Amygdala (tissue), 56 donors: Measurements from ENCODE around the gene PFKL.

Source experiments
- DNase-seq, 56 donors: peaks; one replicate each; lab custom pipeline; 2025; lab: John Stamatoyannopoulos, UW

Gene PFKL

DNA sequence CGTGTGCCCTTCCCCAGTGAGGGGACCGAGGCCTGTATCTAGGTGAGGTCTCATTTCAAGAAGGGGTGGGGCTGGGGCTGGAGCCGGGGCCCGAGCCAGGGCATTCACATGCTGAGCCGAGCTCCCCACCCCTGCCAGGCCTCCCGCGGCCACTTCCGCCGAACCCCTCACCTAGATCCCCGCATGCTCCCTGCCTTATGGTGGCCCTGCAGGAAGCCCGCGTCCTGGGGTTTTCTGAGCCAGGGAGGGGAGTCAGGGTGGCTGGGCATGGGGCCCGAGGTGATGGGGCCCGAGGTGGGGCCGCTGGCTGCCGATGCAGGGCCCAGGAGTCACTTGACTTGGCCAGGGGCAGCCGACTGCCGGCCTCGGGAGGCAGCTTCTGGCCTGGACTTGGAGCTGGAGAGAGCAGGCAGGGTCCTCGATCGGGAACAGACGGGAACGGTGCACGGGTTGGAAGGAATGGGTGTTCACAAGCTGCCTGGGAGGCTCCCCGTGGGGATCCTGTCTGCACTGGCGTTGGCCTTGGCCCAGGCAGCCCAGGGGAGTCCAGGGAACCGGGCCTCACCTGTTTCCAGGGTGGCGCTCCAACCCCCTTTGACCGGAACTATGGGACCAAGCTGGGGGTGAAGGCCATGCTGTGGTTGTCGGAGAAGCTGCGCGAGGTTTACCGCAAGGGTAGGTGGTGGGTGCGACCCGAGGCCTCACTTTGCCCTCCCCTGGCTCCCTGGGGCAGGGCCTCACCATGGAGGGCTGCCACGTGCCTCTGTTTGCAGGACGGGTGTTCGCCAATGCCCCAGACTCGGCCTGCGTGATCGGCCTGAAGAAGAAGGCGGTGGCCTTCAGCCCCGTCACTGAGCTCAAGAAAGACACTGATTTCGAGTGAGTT lies 25.8 kb downstream of the PFKL start:
- DNase-seq: no peak

- DNase-seq: no peak
These were observed 26.4 kb downstream of the PFKL start for GRCh38 chr21:44326272-44326647.

DNA sequence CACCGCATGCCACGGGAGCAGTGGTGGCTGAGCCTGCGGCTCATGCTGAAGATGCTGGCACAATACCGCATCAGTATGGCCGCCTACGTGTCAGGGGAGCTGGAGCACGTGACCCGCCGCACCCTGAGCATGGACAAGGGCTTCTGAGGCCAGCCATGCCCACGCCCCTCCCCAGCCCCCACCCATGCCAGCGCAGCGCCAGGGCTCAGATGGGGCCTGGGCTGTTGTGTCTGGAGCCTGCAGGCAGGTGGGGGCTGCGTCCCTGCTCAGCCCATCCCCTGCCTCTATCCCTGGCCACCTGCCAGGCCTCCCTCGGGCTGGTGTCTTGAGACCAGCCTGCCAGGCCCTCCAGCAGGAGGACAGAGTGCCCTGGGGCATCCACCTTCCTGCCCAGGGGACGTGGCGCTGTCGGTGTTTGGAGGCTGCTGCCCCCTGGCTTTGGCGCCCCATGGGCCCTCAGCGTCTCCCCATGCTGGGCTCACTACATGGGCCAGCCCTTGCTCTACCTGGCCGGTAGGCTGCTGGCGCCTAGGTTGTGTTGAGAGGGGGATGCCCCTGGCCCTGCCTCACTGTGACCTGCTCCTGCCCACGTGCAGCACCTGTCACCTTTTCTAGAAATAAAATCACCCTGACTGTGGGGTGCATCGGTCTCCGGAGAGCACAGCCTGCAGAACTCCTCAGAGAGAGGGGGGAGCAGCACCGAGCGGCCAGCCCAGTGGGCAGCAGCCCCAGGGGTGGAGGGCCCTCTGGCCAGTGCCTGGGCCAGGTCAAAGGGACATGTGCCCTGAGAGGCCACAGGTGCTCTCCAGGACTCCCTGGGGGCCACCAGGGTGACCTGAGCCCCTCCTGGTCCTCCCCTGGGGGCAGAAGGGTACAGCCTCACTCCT lies 27.1 kb downstream of the PFKL start:
- no peak for DNase-seq

DNA sequence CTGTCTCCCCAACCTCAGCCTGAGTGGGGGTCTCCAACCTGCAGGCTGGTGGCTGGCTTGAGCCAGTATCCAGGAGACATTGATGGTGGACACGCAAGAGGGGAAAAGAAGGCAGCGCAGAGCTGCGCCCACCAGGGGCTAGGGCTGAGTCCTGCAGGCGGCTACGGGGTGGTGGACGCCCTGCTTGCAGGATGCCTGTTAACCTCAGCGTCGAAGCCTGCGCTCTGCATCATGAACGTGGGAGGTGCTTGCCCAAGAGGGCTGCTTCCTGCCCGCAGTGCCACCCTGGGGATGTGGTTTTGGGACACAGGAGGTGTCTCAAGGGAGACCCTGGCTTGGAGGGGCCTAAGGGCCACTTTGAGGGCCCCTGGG lies 27.7 kb downstream of the PFKL start:
- no peak for DNase-seq

DNA sequence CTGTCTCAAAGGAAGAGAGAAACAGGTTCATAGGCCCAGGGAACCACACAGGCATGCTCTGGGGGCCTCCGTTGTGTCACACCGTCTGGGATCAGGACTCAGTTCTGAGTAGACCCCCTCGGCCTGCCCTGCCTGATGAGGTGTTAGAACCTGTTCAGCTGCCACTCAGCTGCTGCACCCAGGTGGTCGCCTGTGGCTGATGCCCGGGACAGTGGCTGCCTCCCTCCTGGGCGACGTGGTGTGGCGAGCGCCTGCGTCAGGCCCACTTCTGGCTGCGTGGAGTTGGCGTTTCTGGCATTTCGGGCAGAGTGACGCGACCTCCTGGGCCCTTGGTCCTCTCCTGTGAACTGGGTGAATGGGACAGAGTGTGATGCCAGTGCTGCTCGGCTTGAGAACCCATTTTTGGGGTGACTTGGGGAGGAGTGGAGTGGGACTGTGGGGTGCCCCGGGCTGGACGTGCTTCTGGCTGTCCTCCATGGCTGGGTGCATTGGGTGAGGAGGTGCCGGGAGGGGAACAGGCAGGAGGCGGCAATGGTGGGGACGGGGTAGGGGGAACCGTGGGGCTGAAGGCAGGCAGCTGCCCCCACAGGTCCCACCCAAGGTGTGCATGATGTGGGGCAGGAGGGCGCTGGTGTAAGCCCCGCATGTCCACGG lies 28.5 kb downstream of the PFKL start:
- DNase-seq: no peak

GRCh38 chr21:44329086-44329889 lies 29.4 kb downstream of the PFKL start:
- peak in 14 of 56 donors; percentile 29 to 61 (median 44) for DNase-seq

DNA sequence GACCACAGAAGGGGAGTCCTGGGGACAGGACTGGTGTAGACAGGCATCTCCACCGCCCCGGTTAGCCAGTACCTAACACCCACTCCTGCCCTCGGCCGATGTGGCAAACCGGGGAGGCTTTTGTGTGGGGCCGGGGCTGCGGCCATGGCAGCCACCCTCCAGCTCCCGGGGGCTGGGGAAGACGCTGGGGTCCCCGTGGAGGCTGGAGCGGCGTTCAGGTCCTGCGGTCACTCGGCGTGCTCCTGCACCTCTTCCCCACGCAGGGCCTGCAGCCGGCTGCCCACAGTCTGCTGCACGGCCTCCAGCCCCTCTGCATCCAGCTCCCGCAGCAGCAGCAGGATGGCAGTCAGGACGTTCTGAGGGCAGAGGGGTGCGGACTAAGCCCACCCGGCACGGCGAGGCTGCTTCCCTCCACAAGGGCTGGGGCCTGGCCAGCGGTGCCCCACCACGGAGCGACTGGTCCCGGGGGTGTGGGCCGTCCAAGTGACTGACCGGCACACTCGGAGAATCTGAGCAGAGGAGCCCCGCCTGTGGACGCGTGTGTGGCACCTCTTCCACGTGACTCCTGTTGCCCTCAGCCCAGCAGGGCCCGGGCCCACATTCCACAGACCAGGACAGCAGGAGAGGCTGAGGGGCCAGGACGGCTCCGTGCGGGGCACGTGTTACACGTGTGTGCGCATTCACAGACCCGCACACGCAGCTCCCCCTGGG lies 30.3 kb downstream of the PFKL start:
- DNase-seq: no peak

- no peak for DNase-seq
These were observed 30.8 kb downstream of the PFKL start for GRCh38 chr21:44330698-44331097.

- DNase-seq: no peak
These were observed 31.4 kb downstream of the PFKL start for GRCh38 chr21:44331209-44331608.

- DNase-seq: no peak
These were observed 31.9 kb downstream of the PFKL start for GRCh38 chr21:44331650-44332307.

- no peak for DNase-seq
These were observed 32.5 kb downstream of the PFKL start for GRCh38 chr21:44332383-44332782.

DNA sequence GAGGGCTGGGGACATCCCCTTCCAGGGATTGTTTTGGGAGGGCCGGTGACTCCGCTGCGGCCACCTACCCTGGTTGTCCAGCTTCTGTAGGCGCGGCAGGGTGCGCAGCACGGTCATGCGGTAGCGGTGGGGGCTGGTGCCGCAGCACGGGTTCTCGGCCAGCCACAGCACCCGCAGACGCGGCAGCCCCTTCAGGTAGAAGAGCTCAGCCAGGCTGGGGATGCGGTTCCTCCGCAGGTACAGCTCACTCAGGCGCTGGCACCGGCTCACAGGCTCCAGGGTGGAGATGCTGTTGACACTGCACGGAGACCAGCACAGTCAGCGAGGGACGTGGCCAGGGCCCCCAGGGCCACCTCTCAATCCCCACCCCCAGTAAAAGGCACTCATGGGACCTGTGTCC lies 33.1 kb downstream of the PFKL start:
- no peak for DNase-seq

DNA sequence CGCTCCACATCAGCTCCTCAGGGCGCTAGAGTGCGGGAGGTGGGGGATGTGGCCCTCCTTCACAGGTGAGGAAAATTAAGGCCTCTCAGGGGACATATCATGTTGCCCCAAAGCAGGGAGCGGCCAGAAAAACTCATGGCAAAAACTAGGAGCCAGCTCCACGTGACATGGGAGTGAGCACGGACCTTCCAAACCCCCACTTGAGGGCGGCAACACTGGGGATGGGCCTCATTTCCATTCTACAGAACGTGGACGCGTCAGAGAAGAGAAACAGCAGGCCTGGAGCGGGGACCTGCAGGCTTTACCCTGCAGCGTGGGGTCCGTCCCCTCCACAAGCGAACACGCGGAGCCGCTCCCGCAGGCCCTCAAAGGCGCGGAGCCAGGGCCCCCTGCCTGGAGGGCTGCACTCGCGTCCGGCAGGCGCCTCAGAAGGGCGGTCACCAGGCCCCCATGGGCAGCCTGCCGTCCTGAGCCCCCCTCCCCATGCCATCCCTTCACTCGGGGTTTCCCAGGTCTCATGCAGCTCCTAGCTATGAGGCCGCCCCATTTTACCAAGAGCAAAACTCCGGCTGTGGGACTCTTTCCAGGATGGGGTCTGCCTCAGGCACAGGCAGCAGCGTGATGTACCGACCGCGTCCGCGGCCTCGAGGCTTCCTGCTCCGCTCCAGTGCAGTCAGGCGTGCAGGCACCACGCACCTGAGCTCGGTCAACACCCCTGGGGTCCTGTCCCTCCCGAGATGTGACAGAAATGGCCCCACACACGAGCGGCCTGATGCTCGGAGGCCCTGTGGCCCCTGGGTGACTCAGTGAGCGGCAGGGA lies 33.9 kb downstream of the PFKL start:
- no peak for DNase-seq

- no peak for DNase-seq
These were observed 34.6 kb downstream of the PFKL start for GRCh38 chr21:44334329-44335030.

DNA sequence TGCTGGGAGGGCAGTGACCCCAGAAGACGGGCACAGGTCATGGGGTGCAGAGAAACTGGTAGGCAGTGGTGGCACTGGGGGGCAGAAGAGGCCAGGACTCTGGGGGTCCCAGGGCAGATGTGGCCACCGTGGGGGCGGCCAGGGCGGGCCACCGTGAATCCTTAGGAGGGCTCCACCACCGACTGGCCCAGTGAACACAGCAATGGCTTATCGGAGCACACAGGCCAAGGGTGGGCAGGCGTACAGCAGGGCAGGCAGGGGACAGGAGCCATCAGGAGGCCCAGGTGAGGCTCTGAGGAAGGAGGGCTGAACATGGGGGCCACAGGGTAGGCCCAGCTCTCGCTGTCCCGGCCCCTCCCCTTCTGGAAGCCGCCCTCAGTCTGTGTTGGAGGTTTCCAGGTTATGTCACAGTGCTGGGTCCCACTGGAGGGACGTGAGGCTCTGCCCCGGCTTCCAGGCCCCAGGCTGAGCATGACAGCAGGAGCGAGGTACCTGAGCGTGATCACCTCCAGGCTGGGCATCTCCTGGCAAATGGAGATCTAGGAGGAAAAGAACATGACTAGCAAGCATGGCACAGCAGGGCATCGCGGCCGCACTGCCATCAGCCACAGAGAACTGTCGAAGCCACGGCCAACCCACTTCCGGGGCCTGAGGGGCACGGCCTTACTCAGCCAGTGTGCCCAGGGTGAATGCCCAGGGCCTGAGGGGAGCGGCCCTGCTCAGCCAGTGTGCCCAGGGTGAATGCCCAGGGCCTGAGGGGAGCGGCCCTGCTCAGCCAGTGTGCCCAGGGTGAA lies 35.6 kb downstream of the PFKL start:
- DNase-seq: no peak

GRCh38 chr21:44337449-44337848 lies 37.6 kb downstream of the PFKL start:
- no peak for DNase-seq
